ENCODE results near the gene RAD23A. TPM values are rescaled to one million over a fixed set of nuclear protein-coding genes. Genes with fewer than 3 reads are reported as not detected.

Gene RAD23A
- total and polyA plus RNA-seq, 10 of the 15 experiments (the other 5 are each of a cell fraction or from before 2014, with no cell fraction given) = 8.8 to 198 (median 119) TPM

DNA sequence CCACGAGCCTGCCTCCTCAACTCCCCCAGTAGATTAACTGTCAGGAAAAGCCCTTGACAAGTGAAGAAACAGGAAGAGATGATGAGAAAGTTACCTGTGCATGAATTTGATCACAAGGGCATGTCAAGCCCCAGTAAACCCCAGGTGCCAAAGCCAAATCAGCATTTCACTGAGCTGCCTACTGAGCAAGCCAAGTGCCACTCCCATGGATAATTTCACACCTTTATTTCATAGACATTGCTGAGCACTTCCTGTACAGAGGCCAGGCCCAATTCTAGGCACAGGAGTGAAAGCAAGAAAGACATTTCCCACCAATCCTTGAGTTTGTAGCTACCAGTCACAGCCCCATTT lies 8.9 kb downstream of the RAD23A start (continued):
- TF ChIP-seq CBX3 (IDR thresholded peaks at IDR 0.05; ENCODE audit: borderline replicate concordance, low read depth) (no peak), NFYA (IDR thresholded peaks at IDR 0.05; ENCODE audit: borderline replicate concordance, low read depth, low read length) (no peak), JUND (IDR thresholded peaks at IDR 0.05; ENCODE audit: low read depth, low read length) (no peak), HDAC6 (IDR thresholded peaks at IDR 0.05; ENCODE audit: unreplicated experiment) (no peak), NR2F1 (conservative IDR thresholded peaks at IDR 0.05) (no peak), NFIC (IDR thresholded peaks at IDR 0.05; ENCODE audit: low read depth, low read length) (no peak), POU2F2 (IDR thresholded peaks at IDR 0.05; ENCODE audit: borderline replicate concordance, low read depth, low read length) (no peak), SMAD1 (IDR thresholded peaks at IDR 0.05; ENCODE audit: low read depth, partially characterized antibody) (no peak)
- TF ChIP-seq, protein P1, sequence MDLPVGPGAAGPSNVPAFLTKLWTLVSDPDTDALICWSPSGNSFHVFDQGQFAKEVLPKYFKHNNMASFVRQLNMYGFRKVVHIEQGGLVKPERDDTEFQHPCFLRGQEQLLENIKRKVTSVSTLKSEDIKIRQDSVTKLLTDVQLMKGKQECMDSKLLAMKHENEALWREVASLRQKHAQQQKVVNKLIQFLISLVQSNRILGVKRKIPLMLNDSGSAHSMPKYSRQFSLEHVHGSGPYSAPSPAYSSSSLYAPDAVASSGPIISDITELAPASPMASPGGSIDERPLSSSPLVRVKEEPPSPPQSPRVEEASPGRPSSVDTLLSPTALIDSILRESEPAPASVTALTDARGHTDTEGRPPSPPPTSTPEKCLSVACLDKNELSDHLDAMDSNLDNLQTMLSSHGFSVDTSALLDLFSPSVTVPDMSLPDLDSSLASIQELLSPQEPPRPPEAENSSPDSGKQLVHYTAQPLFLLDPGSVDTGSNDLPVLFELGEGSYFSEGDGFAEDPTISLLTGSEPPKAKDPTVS (IDR thresholded peaks at IDR 0.05; ENCODE audit: low read depth, low read length) = no peak
- TF ChIP-seq, protein P2, sequence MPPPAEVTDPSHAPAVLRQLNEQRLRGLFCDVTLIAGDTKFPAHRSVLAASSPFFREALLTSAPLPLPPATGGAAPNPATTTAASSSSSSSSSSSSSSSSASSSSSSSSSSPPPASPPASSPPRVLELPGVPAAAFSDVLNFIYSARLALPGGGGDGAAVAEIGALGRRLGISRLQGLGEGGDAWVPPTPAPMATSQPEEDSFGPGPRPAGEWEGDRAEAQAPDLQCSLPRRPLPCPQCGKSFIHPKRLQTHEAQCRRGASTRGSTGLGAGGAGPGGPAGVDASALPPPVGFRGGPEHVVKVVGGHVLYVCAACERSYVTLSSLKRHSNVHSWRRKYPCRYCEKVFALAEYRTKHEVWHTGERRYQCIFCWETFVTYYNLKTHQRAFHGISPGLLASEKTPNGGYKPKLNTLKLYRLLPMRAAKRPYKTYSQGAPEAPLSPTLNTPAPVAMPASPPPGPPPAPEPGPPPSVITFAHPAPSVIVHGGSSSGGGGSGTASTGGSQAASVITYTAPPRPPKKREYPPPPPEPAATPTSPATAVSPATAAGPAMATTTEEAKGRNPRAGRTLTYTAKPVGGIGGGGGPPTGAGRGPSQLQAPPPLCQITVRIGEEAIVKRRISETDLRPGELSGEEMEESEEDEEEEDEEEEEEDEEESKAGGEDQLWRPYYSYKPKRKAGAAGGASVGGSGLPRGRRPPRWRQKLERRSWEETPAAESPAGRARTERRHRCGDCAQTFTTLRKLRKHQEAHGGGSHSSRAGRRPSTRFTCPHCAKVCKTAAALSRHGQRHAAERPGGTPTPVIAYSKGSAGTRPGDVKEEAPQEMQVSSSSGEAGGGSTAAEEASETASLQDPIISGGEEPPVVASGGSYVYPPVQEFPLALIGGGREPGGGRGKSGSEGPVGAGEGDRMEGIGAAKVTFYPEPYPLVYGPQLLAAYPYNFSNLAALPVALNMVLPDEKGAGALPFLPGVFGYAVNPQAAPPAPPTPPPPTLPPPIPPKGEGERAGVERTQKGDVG (CRISPR knock-in tag; IDR thresholded peaks at IDR 0.05) = no peak

Measured in GM12878 (cell line).